ENCODE data around the gene CYP3A4.
"Not testable (repeated sequence)": the region's sequence is repeated elsewhere in the genome, so short reads cannot be mapped to it uniquely, and the experiment has no call there.

The CYP3A4 gene

DNA sequence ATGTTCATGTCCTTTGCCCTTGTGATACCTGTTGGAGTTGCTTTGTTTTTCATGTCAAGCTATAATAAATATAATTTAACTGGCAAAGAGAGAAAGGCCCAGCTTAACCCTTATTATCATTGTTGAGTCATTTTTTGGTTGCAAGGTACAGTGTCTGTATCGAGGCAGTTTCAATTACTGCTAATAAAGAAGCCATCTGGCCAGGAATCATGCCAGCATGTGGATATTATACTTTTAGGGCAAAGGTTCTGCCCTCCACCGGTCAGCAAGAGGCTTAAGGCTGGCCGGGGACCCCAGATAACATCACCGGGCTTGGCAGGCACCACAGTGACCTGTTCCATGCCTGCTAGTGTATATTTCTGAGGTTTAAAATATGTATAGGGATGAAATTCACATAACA is 9.0 kb upstream of the CYP3A4 start:
- DNase-seq (ENCODE audit: low read depth): no peak

DNA sequence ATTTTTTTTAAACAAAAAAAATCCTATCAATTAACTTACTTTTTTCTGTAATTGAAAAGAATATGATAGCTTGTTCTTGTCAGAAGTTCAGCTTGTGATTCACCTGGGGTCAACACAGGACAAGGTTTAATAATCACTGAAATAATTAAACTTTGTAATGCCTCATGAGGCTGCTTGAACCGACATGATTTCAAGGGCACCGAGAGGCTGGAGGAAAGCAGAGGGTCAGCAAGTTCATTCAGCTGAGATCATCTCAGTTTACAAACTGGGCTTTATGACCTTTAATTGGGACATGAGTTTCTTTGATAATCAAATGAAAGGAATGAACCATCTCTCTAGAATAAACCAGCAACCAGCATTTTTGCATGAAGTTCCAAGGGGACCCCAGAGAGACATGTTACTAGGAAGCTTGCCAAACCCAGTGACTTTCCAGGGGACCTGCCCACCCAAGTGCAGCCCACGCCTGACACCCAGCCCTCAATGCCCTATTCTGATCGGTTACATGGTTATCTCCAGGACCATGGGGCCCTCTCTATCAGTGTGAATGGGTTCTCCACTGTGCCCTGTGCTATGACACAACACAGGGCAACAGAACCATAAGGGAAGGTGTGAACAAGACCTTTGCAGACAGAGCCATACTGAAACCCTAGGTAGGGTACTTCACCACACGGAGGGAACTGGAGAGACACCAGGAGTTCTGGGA is 7.8 kb upstream of the CYP3A4 start:
- DNase-seq (ENCODE audit: low read depth): no peak

- no peak for DNase-seq (ENCODE audit: low read depth)
Measured at GRCh38 chr7:99791021-99791420, 7.0 kb upstream of the CYP3A4 start.

GRCh38 chr7:99790407-99790806 is 6.4 kb upstream of the CYP3A4 start:
- no peak for DNase-seq (ENCODE audit: low read depth)

- DNase-seq (ENCODE audit: low read depth): no peak
Measured at GRCh38 chr7:99789441-99790070, 5.6 kb upstream of the CYP3A4 start.

DNA sequence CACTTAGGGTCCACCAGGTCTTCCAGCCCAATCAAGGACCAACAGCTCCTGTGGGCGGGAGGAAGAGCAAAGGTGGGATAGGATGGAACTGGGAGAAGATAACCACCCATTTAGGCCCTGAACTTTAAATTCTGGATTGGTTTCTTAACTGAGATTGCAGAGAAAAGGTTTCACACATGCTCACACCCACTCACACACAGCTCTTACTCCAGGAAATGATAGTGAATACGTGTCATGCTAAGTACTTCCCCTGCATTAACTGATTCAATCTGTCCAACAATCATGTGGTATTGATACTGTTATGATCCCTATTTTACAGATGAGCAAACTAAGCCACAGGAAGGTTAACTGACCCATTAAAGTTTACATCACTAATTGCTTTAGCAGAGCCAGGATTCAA is 4.6 kb upstream of the CYP3A4 start:
- DNase-seq (ENCODE audit: low read depth): no peak

DNA sequence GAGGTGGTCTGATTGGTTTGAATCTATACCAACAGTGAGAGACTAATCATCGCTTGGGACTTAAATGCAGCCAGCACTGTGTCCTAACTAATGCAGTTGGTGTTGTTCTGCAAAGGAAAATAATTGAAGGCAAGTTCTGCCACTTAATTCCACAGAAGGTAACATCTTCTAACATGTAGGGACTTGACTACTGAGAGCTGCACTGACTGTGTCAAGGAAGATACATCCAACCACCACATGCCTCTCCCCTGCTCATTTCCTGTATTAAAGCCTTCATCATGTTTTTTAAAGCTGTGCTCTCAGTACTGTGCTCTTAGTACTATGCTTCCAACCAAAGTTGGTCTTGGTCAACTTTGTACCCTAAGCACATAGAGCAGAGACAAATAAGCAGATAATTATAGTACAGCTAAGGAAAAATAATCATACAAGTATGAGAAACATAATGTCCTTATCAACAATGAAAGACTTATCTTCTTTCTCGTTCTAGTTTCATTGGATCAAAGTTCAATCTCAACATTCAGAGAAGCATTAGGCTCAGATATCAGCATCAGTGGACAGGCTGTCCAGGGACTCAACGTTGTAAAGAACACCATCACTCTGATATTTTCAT is 2.8 kb upstream of the CYP3A4 start:
- DNase-seq (ENCODE audit: low read depth): no peak

GRCh38 chr7:99785654-99786053 is 1.7 kb upstream of the CYP3A4 start:
- DNase-seq (ENCODE audit: low read depth): not testable (repeated sequence)

DNA sequence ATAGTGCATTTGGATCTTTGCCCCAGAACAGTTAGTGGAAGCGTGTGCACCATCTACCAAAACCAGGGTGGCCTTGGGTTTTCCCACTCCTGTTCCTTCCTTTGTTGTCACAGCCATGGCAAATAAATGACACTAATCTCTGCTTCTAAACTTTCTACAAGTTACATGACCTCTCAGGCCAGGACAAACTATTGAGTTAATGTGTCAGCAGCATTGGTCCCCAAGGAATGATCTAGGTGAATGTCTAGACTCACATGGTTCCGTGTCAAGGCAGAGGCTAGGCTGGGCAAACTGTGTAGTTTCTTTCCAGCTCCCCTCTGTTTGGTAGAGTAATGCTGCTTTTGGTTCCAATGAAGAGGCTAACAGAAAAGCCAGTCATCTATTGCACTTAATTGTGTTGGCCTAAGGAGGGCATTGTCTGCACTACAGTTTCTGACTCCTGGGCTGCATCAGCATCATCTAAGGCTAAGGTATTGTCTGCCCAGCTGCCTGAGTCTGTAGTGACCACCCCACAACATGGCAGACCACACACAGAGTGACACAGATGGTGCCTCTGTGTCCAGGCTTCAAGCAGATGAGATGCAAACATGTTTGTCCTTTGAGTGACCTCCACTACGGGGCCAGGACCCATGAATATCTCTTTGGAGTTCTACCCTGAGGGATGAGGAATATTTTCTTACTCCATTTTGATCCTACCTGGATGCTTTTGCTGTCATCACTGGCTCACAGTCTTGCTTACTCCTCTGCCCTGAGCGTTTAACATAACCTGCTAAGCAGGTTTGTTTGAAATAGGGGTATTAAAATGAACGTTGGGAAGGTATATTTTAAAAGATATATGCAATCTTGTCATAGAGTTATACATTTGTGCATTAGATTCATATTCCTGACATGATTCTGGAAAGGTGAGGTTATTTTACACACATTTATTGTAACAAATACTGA is 1.7 kb downstream of the CYP3A4 start:
- DNase-seq (ENCODE audit: low read depth): no peak

DNA sequence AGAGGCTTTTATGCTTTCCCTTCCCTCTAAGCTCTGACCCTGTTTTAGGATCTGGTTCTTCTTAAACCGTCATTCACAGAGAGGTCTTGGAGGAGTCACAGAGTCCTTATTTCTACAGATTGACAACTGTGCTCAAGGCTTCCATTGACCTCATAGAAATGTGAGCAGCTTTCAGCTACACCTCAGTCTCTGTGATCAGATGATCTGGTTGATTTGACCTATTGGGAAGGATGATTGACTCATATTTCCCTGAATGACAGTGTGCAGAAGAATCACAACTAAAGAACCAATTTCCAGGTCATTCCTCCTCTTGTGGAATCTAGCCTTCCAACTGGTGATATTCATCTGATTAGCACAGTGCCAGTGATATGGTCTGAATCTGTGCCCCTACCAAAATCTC is 3.4 kb downstream of the CYP3A4 start:
- no peak for DNase-seq (ENCODE audit: low read depth)

- no peak for DNase-seq (ENCODE audit: low read depth)
Measured at GRCh38 chr7:99779949-99780348, 4.0 kb downstream of the CYP3A4 start.

GRCh38 chr7:99778880-99779279 is 5.1 kb downstream of the CYP3A4 start:
- no peak for DNase-seq (ENCODE audit: low read depth)

- not testable (repeated sequence) for DNase-seq (ENCODE audit: low read depth)
Measured at GRCh38 chr7:99773395-99773794, 10.6 kb downstream of the CYP3A4 start.

GRCh38 chr7:99772565-99772964 is 11.4 kb downstream of the CYP3A4 start:
- no peak for DNase-seq (ENCODE audit: low read depth)

DNA sequence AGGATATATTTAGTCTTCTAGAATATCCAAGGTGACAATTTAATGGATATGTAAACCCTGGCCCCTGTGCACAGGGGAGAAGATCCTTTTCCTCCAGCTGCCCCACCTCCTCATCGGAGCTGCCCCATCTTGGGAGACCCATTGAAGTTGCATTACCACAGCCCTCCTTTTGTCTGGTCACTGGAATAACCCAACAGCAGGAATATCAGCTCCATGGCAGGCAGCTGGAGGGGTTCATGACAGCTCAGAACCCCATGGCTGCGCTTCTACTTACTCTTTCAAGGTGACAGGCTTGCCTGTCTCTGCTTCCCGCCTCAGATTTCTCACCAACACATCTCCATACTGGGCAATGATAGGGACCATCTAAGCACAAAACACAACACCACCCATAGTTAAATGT is 14.5 kb downstream of the CYP3A4 start:
- DNase-seq (ENCODE audit: low read depth): not testable (repeated sequence)

- no peak for DNase-seq (ENCODE audit: low read depth)
Measured at GRCh38 chr7:99768471-99768870, 15.5 kb downstream of the CYP3A4 start.

DNA sequence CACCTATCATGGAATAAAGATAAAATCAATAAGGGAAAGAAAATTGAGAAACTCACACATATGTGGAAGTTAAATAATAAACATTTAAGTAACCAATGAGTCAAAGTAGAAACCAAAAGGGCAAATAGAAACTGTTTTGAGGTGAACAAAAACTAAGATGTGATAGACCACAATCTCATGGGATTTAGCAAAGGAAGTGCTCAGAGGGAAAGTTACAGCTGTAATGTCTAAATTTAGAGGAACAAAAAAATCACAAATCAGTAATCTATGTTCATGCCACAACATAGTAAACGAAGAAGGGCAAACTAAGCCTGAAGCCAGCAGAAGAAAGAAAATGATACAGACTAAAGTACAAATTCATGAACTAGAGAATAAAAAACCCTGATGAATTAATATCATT is 16.3 kb downstream of the CYP3A4 start:
- no peak for DNase-seq (ENCODE audit: low read depth)

DNA sequence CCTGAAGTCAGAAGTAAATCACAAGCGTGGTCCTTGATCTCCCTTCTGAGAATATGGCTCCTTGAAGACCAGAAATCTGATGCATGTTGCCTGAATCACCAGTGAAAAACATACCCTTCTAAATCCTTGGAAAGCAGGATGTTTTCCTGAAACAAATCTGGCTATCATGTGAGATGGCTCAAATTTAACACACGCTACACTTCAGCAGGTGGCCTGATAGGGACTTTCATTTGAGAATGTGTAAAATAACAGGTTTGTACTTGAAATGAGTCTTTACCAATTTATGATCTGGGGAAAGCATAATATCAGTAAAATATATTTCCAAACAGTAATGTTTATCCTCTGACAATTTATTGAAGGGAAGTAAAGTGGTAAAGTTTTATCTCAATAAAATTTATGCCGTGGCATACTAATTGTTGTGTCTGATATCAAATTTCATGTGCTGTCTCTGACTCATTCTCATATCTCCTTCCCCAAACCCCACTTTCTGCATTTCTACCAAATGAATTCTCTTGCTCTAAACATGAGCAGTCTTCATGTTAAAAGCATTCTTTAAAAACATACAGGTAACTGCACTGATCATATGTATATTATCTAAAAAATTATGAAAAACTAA is 17.4 kb downstream of the CYP3A4 start:
- DNase-seq (ENCODE audit: low read depth): no peak

DNA sequence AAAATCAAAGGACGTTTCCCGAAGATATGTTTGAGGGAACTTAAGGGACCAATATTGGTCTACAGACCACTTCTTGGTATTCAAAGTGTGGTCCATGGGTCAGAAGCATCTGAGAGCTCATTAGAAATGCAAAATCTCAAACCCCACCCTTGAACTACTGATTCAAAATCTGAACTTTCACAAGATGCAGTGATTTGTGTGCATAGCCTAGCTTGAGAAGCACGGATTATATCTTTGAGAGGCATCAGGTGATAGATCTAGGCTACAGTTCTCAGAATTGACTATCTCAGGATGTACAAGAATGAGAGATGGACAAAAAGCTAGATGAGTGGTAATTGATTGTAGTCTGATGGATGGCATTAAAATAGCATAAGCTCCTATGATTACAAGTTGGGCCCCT is 19.5 kb downstream of the CYP3A4 start:
- DNase-seq (ENCODE audit: low read depth): no peak

- DNase-seq (ENCODE audit: low read depth): no peak
Measured at GRCh38 chr7:99762680-99763327, 21.2 kb downstream of the CYP3A4 start.

- DNase-seq (ENCODE audit: low read depth): no peak
Measured at GRCh38 chr7:99755085-99755484, 28.9 kb downstream of the CYP3A4 start.

Measured in stimulated activated CD8-positive, alpha-beta memory T cell treated with anti-CD3 and anti-CD28 coated beads, Interleukin-12 subunit alpha, Interleukin-12 subunit beta, amount 100 ng/mL, for 1 hour (primary cell).